GM19328 (cell line): ENCODE measurements around the gene GPR107.
"Not testable (repeated sequence)": the region's sequence is repeated elsewhere in the genome, so short reads cannot be mapped to it uniquely, and the experiment has no call there.

Source experiments
- ATAC-seq: cut with Tn5 transposase; IDR thresholded peaks from one replicate; pipeline ENCODE4 v1.9.1; 2021; ENCODE audit warnings: mild to moderate bottlenecking, moderate library complexity; ENCODE audit not compliant: unreplicated experiment

GPR107 gene

GRCh38 chr9:130053504-130054324, at the start of gene GPR107:
TSS of gene GPR107 (plus strand) at chr9:130053906. CDS start at chr9:130053933, 27 bp downstream.
- no peak for ATAC-seq

GRCh38 chr9:130003943-130004552, 49.7 kb upstream of the GPR107 start:
- no peak for ATAC-seq

DNA sequence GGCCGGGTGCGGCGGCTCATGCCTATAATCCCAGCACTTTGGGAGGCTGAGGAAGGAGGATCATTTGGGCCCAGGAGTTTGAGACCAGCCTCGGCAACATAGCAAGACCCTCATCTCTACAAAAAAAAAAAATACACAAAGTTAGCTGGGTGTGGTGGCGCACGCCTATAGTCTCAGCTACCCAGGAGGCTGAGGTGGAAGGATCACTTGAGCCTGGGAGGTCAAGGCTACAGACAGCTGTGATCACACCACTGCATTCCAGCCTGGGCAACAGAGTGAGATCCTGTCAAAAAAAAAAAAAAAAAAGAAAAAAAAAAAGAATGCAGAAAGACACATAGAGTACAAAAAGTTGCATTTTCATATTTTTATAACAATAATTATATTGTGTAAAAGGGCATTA, 46.8 kb upstream of the GPR107 start:
- ATAC-seq: not testable (repeated sequence)

DNA sequence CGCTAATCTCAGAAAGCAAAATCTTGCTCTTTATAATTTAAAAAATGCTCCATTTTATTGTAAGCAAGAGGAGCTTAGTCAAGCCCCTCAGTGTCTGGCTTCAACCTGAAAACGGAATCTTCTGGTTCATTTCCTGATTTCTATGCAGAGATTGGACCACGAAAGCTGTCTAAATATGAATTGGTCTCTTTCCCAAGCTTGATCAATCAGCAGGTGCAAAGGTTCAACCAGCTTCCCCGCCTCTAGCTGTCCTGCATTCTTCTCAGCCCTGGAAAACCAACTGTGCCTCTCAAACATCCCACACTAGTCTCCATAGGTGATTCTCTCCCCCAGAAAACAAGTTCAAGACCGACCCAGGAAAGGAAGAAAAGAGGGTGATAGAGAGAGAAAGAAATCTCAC, 45.2 kb upstream of the GPR107 start:
- ATAC-seq: no peak

DNA sequence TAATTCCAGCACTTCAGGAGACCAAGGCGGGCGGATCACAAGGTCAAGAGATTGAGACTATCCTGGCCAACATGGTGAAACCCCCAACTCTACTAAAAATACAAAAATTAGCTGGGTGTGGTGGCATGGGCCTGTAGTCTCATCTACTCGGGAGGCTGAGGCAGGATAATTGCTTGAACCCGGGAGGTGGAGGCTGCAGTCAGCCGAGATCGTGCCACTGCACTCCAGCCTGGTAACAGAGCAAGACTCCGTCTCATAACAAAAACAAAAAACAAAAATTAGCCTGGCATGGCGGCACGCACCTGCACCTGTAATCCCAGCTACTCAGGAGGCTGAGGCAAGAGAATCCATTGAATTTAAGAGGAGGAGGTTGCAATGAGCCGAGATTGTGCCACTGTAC, 44.2 kb upstream of the GPR107 start:
- ATAC-seq: not testable (repeated sequence)

DNA sequence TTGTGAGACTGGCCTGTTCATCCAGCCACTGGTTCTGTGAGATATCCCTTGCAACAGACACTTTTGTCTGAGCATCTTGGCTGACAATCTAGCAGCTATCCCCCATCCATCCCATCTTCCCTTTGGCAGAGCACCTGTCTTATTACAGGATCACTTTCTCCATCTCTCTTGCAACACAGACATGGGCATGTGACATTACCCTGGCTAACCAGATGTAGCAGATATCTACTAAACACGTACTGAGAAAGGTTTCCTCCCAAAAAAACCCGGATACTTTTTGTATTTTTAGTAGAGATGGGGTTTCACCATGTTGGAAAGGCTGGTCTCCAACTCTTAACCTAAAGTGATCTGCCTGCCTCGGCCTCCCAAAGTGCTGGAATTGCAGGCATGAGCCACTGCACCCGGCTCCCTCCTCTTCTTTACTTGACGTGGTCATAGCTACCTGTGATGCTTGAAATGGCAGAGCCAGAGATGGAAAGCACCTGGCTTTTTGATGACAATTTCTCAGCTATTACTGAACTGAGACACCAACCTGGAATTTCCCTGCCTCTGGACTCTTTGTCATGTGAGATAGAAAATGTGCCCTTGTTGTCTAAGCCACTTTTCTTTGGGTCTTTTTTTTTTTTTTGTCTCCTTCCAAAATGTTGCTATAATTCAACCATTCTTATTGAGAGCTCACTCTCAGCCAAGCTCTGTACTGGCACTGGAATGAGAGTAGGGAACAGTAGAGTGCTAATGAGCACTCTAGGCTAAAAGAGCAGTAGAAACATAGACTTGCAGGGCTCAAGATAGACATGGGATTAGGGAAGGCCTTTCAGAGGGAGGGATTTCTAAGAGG, 43.3 kb upstream of the GPR107 start:
- no peak for ATAC-seq

GRCh38 chr9:130013326-130013725, 40.4 kb upstream of the GPR107 start:
- ATAC-seq: no peak

GRCh38 chr9:130015353-130016019, 38.2 kb upstream of the GPR107 start:
- ATAC-seq: no peak

DNA sequence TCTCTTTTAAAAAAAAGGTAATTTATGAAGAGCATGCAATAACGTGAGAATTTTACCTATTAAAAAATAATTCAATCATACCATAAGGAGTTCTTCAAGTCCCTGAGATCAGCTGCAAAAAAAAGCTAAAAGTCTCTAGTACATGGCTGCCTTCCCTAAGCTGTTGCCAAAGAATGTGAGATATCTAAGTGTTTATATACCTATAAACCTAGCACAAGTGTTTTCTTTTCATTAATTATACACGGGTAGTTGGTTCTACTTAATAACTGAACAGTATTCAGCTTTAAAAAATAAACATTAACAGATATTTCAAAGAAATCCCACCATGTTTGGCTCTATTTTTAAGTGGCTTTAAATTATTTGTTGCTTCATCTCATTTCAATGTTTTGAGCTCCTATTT, 36.6 kb upstream of the GPR107 start:
- no peak for ATAC-seq

DNA sequence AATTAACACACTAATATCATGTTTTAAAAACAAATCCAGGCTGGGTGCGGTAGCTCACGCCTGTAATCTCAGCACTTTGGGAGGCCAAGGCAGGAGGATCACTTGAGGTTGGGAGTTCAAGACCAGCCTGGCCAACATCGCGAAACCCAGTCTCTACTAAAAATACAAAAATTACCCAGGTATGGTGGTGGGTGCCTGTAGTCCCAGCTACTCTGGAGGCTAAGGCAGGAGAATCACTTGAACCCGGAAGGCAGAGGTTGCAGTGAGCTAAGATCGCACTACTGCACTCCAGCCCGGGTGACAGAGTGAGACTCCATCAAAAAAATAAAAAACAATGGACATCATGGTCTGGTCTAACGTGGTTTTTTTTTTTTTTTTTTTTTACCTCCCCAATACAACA, 36.2 kb upstream of the GPR107 start:
- ATAC-seq: not testable (repeated sequence)

DNA sequence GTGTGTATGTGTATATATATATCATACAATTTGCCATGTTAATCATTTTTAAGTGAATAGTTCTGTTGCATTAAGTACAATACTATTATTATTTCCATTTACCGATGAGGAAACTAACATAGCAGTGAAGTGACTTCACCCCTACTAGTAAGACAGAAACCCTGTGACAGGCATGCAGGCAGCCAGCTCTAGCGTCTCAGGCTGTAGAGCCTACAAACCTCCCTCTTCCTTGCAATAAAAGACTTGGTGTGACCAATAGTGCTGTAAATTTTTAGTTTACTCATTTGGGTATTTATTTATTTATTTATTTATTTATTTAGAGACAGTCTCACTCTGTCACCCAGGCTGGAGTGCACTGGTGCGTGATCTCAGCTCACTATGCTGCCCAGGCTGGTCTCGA, 35.4 kb upstream of the GPR107 start:
- no peak for ATAC-seq

DNA sequence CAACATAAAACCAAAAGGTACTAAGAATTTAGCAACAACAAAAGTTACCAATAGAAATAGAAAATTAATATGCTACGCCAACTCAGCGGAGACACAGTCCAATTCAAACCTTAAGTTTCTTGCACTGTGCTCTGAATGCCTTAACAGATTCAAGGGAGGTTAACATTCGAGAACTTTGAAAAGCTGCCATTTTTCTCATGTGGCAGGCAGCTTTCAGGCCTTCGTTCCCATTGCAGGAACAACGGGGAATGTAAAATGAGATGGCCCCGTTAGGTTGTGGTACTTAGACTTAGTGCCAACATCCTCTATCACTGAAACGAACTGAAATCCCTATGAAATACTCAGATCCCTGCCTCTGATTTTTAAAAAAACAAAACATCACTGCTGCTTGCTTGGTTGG, 33.1 kb upstream of the GPR107 start:
- no peak for ATAC-seq

DNA sequence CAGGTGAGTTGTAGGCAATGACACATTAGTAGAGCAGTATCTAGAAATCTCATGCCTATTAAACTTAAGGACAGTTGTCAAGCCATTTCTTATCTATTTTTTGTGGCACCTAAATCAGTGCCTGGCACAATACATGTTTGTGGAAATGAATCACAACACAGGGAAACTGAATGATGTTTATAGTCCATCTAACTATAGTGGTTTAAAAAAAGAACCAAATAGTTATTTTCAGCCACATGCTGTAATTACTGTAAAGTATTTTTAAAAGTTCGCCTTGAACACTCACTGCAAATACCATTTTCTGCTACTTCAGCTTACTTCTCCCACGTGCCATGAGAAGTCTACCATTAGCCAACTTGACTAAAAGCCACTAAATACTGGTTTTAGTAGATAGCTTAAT, 32.6 kb upstream of the GPR107 start:
- no peak for ATAC-seq

DNA sequence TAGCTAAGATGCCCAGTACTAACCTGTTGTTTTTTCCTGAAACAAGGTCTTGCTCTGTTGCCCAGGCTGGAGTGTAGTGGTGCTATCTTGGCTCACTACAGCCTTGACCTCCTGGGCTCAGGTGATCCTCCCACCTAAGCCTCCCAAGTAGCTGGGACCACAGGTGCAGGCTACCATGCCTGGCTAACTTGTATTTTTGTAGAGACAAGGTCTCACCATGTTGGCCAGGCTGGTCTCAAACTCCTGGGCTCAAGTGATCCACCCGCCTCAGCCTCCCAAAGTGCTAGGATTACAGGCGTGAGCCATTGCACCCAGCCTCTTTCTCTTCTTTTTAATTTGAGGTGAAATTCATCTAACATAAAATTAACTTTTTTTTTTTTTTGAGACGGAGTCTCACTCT, 31.9 kb upstream of the GPR107 start:
- not testable (repeated sequence) for ATAC-seq

DNA sequence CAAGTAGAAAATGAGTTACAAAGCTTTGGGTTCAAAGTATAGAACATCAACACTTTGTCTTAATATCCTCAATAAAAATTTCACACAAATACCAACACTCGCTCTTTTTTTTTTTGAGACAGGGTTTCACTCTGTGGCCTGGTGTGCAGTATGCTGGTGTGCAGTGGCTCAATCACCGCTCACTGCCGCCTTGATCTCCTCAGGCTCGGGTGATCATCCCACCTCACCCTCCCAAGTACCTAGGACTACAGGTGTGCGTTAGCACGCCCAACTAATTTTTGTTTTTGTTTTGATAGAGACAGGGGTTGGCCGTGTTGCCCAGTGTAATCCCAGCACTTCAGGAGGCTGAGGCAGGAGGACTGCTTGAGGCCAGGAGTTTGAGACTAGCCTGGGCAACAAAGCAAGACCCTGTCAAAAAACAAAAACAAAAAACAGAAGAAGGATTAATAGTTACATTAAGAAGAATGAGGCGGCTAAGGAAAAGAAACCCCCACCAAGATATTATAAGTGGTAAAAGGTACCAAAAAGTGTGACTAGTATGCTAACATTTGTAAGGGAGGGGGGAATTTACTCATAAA, 31.1 kb upstream of the GPR107 start:
- no peak for ATAC-seq

- no peak for ATAC-seq
These were observed 30.4 kb upstream of the GPR107 start for GRCh38 chr9:130023144-130023787.

GRCh38 chr9:130023994-130024596, 29.6 kb upstream of the GPR107 start:
- ATAC-seq: no peak

DNA sequence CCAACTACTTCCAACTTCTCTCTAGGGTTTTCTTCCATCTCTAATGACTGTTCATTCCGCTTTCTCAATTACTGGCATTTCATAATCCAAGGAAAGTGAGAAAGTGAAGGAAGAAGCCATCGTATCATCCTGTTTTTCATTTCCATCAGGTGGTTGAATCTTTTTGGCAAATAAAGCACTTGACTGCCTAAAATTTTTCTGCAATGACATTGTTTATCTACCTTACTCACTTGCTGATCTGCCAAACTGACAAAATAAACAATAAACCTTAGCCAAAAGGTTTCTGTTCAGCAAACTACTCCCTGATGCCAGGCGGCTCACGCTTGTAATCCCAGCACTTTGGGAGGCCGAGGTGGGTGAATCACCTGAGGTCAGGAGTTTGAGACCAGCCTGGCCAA, 29.1 kb upstream of the GPR107 start:
- no peak for ATAC-seq

GRCh38 chr9:130026583-130027340, 26.9 kb upstream of the GPR107 start:
- ATAC-seq: no peak
